Thyroid gland (tissue), 4 donors: ENCODE results near the gene ERVH48-1. TPM values are rescaled to one million over a fixed set of nuclear protein-coding genes. Genes with fewer than 3 reads are reported as not detected.
"Not testable (repeated sequence)": the region's sequence is repeated elsewhere in the genome, so short reads cannot be mapped to it uniquely, and the experiment has no call there.

Experiments
- DNase-seq, 2 donors: peaks; one replicate each; pipeline ENCODE4 v3.0.0-alpha.2; 2019
- H3K27ac ChIP-seq, 3 donors: fragments of 200-600 bp; sonication (generic); 1 replicate in 2 of 3; 2 replicates in 1 of 3; pipeline ENCODE4 v1.5.1; 2016 to 2019; ENCODE audit warnings: mild to moderate bottlenecking in 1 of 3, moderate library complexity in 1 of 3
- H3K27me3 ChIP-seq: fragments of 200-600 bp; sonication (generic); one replicate; pipeline ENCODE4 v1.5.1; 2019
- H3K36me3 ChIP-seq, 2 donors: fragments of 200-600 bp; sonication (generic); one replicate each; pipeline ENCODE4 v1.5.1; 2016 to 2019
- H3K4me1 ChIP-seq, 2 donors: fragments of 200-600 bp; sonication (generic); one replicate each; pipeline ENCODE4 v1.5.1; 2017 to 2019
- H3K4me3 ChIP-seq, 3 donors: fragments of 200-600 bp; sonication (generic); replicated peaks in 1 of 3; 1 replicate in 2 of 3; 2 replicates in 1 of 3; pipeline ENCODE4 v1.5.1; 2016; ENCODE audit warnings: mild to moderate bottlenecking in 1 of 3
- H3K9me3 ChIP-seq: fragments of 200-600 bp; sonication (generic); one replicate; pipeline ENCODE4 v1.5.1; 2017
- CTCF ChIP-seq, 6 experiments: fragments of 200-600 bp in 3 of 6; fragments of 450-650 bp in 3 of 6; sonication (generic) in 3 of 6; IDR thresholded peaks; one replicate each; pipeline ENCODE4 v1.5.1; 2016 to 2019; ENCODE audit warnings: antibody characterized with exemption in 6 of 6, mild to moderate bottlenecking in 2 of 6, inconsistent platforms in 1 of 6, moderate library complexity in 1 of 6
- POLR2A ChIP-seq, 2 donors: fragments of 450-650 bp; IDR thresholded peaks; one replicate each; pipeline ENCODE4 v1.6.1; 2017; ENCODE audit warnings: antibody characterized with exemption in 2 of 2, mild to moderate bottlenecking in 2 of 2, moderate library complexity in 1 of 2
- WGBS, 2 donors: methylation state at CpG; one replicate each; pipeline ENCODE4 v1.1.5; 2017; 5-methylcytosine and 5-hydroxymethylcytosine counted together
- intact Hi-C: fragments of 100-400 bp; cut with DNase I; formaldehyde crosslinking; loops from one replicate; pipeline ENCODE4 v1.15.1; 2023
- total RNA-seq, 4 donors: library from RNA; depleted of rRNA; stranded (reverse); fragments of >200 nt; gene quantifications; one replicate each; pipeline ENCODE4 v1.2.3, GENCODE V29; 2016

The ERVH48-1 gene
- total RNA-seq, 4 donors from 2014 or later = 0.22 to 0.42 TPM; not detected in 2

- TF ChIP-seq POLR2A (IDR thresholded peaks at IDR 0.05) = no peak
- no peak for TF ChIP-seq CTCF (IDR thresholded peaks at IDR 0.05)
- H3K4me1 ChIP-seq = peaks cover 19 to 29% of the 10 kb centered on the region in 2 donors
Measured at GRCh38 chr21:42942244-42942643, 16.8 kb upstream of the ERVH48-1 start.

GRCh38 chr21:42941696-42942085, 16.3 kb upstream of the ERVH48-1 start:
- no peak for TF ChIP-seq CTCF (IDR thresholded peaks at IDR 0.05)
- no peak for TF ChIP-seq POLR2A (IDR thresholded peaks at IDR 0.05)
- Histone ChIP-seq H3K4me1 (peaks cover 14 to 24% of the 10 kb centered on the region in 2 donors), H3K27ac (no peak overlapping the region), H3K27me3 (no peaks in the 10 kb centered on the region), H3K36me3 (no peaks in the 10 kb centered on the region), H3K9me3 (no peaks in the 10 kb centered on the region), H3K4me3 (no peak overlapping the region)
- intact Hi-C loops = no loop called here
- 84 to 94% methylated on average over 6 of the region's 6 CpGs for WGBS, 2 donors
- DNase-seq = no peak

More at GRCh38 chr21:42942244-42942643, 16.8 kb upstream of the ERVH48-1 start:
- WGBS, 2 donors = 76 to 78% methylated on average over 6 of the region's 6 CpGs
- DNase-seq = no peak
- no peak overlapping the region for H3K4me3 ChIP-seq
- no peaks in the 10 kb centered on the region for H3K9me3 ChIP-seq
- intact Hi-C loops = no loop called here
- H3K27me3 ChIP-seq = no peaks in the 10 kb centered on the region
- H3K36me3 ChIP-seq = no peaks in the 10 kb centered on the region
- no peak overlapping the region for H3K27ac ChIP-seq

- Histone ChIP-seq H3K27ac (peak overlapping the region in 2 of 3 donors; percentile 13 to 44), H3K4me3 (no peak overlapping the region), H3K9me3 (no peaks in the 10 kb centered on the region), H3K36me3 (no peaks in the 10 kb centered on the region), H3K4me1 (peaks cover 4 to 13% of the 10 kb centered on the region in 2 donors), H3K27me3 (no peaks in the 10 kb centered on the region)
- peak; percentile 79 to 85 for DNase-seq
- intact Hi-C loops = no loop called here
- 48 to 58% methylated on average over 16 of the region's 16 CpGs for WGBS, 2 donors
- TF ChIP-seq CTCF (IDR thresholded peaks at IDR 0.05) (no peak), POLR2A (IDR thresholded peaks at IDR 0.05) (no peak)
Measured at GRCh38 chr21:42939582-42940413, 14.4 kb upstream of the ERVH48-1 start.

GRCh38 chr21:42938606-42938995, 13.2 kb upstream of the ERVH48-1 start:
- DNase-seq, H3K27me3 ChIP-seq, H3K4me3 ChIP-seq, H3K27ac ChIP-seq, intact Hi-C loops, H3K9me3 ChIP-seq, H3K36me3 ChIP-seq: not testable (repeated sequence)
- peaks cover 4 to 17% of the 10 kb centered on the region in 2 donors for H3K4me1 ChIP-seq
- WGBS, 2 donors = 91 to 94% methylated on average over 6 of the region's 6 CpGs

- no peak overlapping the region for H3K27ac ChIP-seq
- H3K4me3 ChIP-seq = no peak overlapping the region
- no peaks in the 10 kb centered on the region for H3K9me3 ChIP-seq
- intact Hi-C loops = no loop called here
- TF ChIP-seq CTCF (IDR thresholded peaks at IDR 0.05) = no peak
- TF ChIP-seq POLR2A (IDR thresholded peaks at IDR 0.05) = no peak
- H3K36me3 ChIP-seq = no peaks in the 10 kb centered on the region
- DNase-seq = no peak
- peaks cover 4 to 20% of the 10 kb centered on the region in 2 donors for H3K4me1 ChIP-seq
- H3K27me3 ChIP-seq = no peaks in the 10 kb centered on the region
- 88 to 89% methylated on average over 21 of the region's 21 CpGs for WGBS, 2 donors
Measured at GRCh38 chr21:42937960-42938605, 12.7 kb upstream of the ERVH48-1 start.

- H3K4me3 ChIP-seq, DNase-seq, H3K27me3 ChIP-seq, intact Hi-C loops, H3K36me3 ChIP-seq, H3K9me3 ChIP-seq: not testable (repeated sequence)
- peaks cover 7 to 25% of the 10 kb centered on the region in 2 donors for H3K4me1 ChIP-seq
- 69 to 74% methylated on average over 15 to 16 of the region's 16 CpGs for WGBS, 2 donors
- H3K27ac ChIP-seq = peak overlapping the region in 1 of 3 donors; percentile 54
Measured at GRCh38 chr21:42937034-42937940, 11.9 kb upstream of the ERVH48-1 start.

GRCh38 chr21:42936360-42936759, 10.9 kb upstream of the ERVH48-1 start:
- 87 to 90% methylated on average over 5 of the region's 5 CpGs for WGBS, 2 donors
- H3K36me3 ChIP-seq, H3K27ac ChIP-seq, H3K27me3 ChIP-seq, intact Hi-C loops, H3K4me3 ChIP-seq, DNase-seq, H3K9me3 ChIP-seq: not testable (repeated sequence)
- H3K4me1 ChIP-seq = peaks cover 7 to 26% of the 10 kb centered on the region in 2 donors

GRCh38 chr21:42933973-42934372, 8.5 kb upstream of the ERVH48-1 start:
- H3K4me3 ChIP-seq, H3K27me3 ChIP-seq, H3K9me3 ChIP-seq, DNase-seq, intact Hi-C loops, H3K36me3 ChIP-seq, H3K27ac ChIP-seq: not testable (repeated sequence)
- 96 to 97% methylated on average over 7 to 12 of the region's 12 CpGs for WGBS, 2 donors
- peaks cover 3 to 12% of the 10 kb centered on the region in 2 donors for H3K4me1 ChIP-seq
